Fibroblast of skin of left biceps (primary cell): ENCODE data around the gene NELL2.
"Not testable (repeated sequence)": the region's sequence is repeated elsewhere in the genome, so short reads cannot be mapped to it uniquely, and the experiment has no call there.

Experiments used
- DNase-seq, 2 experiments: peaks; one replicate each; pipeline ENCODE4 v3.0.0-alpha.2; 2013; ENCODE audit warnings: low read depth in 2 of 2

Gene NELL2

DNA sequence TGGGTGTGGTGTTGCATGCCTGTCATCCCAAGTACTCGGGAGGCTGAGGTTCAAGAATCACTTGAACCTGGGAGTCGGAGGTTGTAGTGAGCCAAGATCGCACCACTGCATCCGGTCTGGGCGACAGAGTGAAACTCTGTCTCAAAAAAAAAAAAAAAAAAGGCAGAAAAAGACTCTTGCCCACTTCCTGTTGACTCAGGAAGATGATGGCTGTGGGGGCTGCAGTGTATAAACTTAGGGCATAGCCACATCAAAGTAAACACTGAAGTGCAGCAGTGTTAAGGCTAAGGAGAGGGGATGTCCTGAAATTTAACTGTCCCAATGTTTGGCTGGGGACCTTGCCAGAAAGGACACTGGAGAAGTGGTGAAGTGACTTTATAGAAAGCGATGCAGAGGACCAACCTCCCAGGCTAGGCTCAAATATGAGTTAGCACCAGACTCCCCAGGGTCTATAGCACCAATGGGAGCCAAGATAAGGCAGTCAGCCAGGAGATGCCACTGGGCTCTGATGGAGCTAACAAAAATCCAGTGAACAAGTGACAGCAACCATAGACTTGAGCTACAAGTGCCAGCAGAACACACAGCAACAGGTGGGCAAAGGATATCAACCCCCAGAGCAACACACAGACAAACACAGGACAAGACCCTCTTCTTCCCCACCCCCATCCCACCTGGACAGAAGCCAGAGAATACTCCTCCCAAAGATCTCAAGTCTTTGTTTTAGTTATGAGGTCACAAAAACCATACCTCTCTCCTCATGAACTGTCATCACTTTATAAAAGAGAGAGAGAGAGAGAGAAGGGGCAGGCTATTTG is 28.0 kb downstream of the NELL2 start:
- no peak for DNase-seq

GRCh38 chr12:44847403-44847802 is 28.7 kb downstream of the NELL2 start:
- no peak for DNase-seq

DNA sequence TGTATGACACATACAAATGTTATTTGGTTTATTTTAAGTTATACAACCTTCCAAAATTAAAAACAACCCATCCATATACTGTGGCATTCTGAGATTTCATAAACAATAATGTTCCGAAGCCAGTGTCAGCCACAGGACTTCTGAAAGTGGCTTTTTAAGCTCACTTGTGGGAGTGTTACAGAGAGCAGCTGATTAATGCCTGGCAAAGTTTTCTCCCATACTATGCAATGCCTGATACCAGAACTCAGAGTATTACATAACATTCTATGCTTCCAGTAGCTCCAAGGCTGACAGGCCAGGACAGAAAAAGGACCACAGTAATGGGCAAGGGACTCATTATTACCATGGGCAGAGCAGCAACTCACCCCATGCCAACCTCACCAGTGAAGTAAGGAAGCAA is 29.3 kb downstream of the NELL2 start:
- no peak for DNase-seq

GRCh38 chr12:44842669-44843068 is 33.4 kb downstream of the NELL2 start:
- DNase-seq, result no peak

GRCh38 chr12:44839785-44840184 is 36.3 kb downstream of the NELL2 start:
- no peak for DNase-seq

GRCh38 chr12:44837114-44837755 is 38.9 kb downstream of the NELL2 start:
- no peak for DNase-seq

- no peak for DNase-seq
These were observed 40.3 kb downstream of the NELL2 start for GRCh38 chr12:44835641-44836379.

DNA sequence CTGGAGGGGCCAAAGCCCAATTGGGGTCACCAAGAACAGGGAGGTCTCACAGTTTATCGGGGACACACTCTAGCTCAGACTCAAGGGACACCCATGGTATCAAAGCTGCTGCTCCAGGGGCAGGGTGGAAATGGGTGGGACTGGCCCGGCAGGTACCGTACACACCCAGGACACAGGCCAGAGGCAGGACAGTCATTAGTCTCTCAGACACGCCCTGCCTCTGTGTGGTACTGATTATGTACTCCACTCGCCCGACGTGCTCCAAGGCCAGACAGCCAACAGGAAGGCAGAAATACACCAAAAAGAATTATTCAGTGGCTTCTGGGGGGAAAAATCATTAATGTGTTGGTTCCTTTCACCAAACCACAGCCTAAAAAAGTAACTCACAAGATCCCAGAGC is 41.1 kb downstream of the NELL2 start:
- not testable (repeated sequence) for DNase-seq

GRCh38 chr12:44833561-44833960 is 42.6 kb downstream of the NELL2 start:
- no peak for DNase-seq

DNA sequence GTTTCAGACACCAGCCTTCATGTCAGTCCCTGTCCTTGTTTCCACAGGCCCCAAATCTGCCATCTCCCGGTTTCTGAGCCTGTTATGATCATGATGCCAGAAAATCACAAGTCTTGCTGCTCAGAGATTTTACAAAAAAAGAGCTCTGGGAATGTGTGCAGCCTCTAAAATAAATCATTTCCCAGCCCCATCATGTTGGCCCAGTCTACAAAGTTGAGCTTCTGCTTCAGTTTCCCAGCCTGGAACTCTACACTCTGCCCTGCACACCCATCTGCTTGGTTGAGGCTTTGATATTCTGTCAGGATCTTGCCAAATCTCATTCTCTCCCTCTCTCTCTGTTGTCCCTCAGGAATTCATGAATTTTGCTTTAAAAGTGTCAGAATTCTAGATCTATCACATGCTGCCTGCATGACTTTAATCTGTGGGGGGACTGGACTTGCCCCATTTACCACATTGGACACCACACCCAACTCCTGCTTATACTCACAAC is 45.5 kb downstream of the NELL2 start:
- no peak for DNase-seq

GRCh38 chr12:44829045-44829444 is 47.1 kb downstream of the NELL2 start:
- no peak for DNase-seq

- no peak for DNase-seq
These were observed 48.2 kb downstream of the NELL2 start for GRCh38 chr12:44827832-44828438.

DNA sequence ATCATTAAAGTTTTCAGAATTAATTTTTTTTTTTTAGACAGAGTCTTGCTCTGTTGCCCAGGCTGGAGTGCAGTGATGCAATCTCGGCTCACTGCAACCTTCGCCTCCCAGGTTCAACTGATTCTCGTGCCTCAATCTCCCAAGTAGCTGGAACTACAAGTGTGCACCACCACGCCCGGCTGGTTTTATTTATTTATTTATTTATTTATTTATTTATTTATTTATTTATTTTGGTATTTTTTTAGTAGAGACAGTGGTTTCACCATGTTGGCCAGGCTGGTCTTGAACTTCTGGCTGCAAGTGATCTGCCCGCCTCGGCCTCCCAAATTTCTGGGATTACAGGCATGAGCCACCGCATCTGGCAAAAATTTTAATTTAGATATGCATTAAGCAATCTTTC is 54.4 kb downstream of the NELL2 start:
- not testable (repeated sequence) for DNase-seq

DNA sequence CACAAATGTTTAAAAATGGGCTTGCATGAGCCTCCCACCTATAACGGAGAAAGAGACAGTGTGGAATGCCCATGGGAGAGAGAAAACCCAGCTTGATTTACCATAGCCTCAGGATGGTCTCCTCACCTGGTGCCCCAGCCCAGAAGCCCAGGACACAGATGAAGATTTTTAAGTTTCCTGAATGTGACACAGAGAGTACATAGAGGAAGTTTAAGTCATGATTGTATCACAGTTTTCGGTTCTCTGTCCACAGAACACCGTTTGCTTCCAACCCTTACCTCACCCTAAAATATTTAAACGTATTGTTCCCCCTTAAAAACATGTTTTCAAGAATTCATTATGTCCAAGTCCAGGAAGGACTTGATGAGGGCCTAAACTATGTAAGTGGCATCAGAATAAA is 56.2 kb downstream of the NELL2 start:
- DNase-seq, result no peak

DNA sequence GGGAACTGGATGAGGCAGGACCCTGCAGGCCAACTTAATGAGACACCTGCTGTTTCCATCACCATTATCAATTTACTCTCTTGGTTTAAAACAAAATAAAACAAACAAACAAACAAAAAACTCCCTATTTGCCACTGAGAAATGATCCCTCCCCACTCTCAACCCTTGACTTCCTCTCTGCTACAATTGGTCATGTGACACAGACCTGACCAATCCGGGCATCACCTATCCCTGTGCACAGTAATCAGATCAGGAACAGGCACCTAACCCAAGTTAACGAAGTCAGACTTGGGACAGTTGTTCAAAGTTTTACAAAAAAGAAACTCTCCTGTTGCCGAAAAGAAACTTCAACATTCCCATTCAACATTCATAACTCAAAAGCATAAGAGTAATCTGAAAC is 58.4 kb downstream of the NELL2 start:
- DNase-seq, result no peak

- no peak for DNase-seq
These were observed 59.6 kb downstream of the NELL2 start for GRCh38 chr12:44816446-44817017.

DNA sequence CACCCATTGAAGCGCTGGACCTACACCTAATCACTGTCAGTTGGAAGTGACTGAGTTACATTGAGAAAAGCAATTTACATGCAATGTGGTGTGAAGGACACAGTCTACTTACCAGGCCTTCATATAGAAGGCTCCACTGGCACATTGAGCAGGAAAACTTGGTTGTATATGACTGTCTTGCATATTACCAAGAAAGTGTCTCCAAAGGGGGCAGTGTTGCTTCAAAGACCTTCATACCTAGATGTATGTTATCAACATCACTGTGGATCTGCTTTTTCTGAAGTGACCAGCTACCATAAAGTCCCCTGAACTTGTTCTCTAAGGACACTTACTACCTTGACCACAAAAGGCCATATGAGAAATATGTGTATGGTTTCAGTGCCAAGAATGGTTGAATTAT is 64.1 kb downstream of the NELL2 start:
- DNase-seq, result no peak

DNA sequence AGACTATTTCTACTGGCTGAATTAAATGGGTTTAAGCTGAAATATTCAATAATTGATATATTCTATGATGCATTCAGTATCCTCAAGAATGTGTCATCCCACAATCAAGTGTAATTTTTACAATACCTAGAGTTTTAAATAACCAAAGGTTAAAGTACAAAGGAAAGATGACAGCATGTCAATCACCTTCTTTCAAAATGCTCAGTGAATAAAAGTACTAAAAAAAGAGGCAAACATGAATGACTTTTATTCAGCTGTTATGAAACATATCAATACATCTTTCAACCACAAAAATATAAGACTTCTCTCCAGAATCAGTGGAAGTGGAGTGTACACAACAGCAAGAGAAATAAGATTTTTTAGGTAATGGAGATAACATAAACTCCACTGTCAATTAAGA is 72.0 kb downstream of the NELL2 start:
- no peak for DNase-seq

- DNase-seq, result no peak
These were observed 80.1 kb downstream of the NELL2 start for GRCh38 chr12:44795970-44796369.

- no peak for DNase-seq
These were observed 87.4 kb downstream of the NELL2 start for GRCh38 chr12:44788731-44789130.

- DNase-seq, result no peak
These were observed 95.8 kb downstream of the NELL2 start for GRCh38 chr12:44780221-44780790.
